ENCODE results near the gene LRRC26. TPM values are rescaled to one million over a fixed set of nuclear protein-coding genes. Genes with fewer than 3 reads are reported as not detected.

LRRC26 gene
- polyA plus RNA-seq, 1 donor: 12.0 TPM

- whole genome bisulfite sequencing (ENCODE audit: insufficient coverage, low lambda C conversion rate): no CpG with 5 or more reads among the region's 20 CpGs
- DNase-seq: no peak
- H3K9me3 ChIP-seq (ENCODE audit: control insufficient read depth, low read depth, low read length): peaks cover 13% of the 10 kb centered on the region
- no peak overlapping the region for H3K4me3 ChIP-seq (ENCODE audit: low read length)
- no peaks in the 10 kb centered on the region for H3K4me1 ChIP-seq (ENCODE audit: control insufficient read depth, insufficient read depth, low read length)
- H3K36me3 ChIP-seq (ENCODE audit: control insufficient read depth, insufficient read depth, low read length): no peaks in the 10 kb centered on the region
- H3K27ac ChIP-seq (ENCODE audit: low read length): no peak overlapping the region
- H3K27me3 ChIP-seq (ENCODE audit: control insufficient read depth, insufficient read depth, low read length): peaks cover 35% of the 10 kb centered on the region
Measured at GRCh38 chr9:137149942-137150616, 19.8 kb downstream of the LRRC26 start.

- no peaks in the 10 kb centered on the region for H3K36me3 ChIP-seq (ENCODE audit: control insufficient read depth, insufficient read depth, low read length)
- no peaks in the 10 kb centered on the region for H3K4me1 ChIP-seq (ENCODE audit: control insufficient read depth, insufficient read depth, low read length)
- no peak overlapping the region for H3K4me3 ChIP-seq (ENCODE audit: low read length)
- no peak overlapping the region for H3K27ac ChIP-seq (ENCODE audit: low read length)
- H3K27me3 ChIP-seq (ENCODE audit: control insufficient read depth, insufficient read depth, low read length): peaks cover 35% of the 10 kb centered on the region
- DNase-seq: no peak
- WGBS (ENCODE audit: insufficient coverage, low lambda C conversion rate): no CpG with 5 or more reads among the region's 5 CpGs
- peaks cover 13% of the 10 kb centered on the region for H3K9me3 ChIP-seq (ENCODE audit: control insufficient read depth, low read depth, low read length)
Measured at GRCh38 chr9:137149363-137149762, 20.5 kb downstream of the LRRC26 start.

DNA sequence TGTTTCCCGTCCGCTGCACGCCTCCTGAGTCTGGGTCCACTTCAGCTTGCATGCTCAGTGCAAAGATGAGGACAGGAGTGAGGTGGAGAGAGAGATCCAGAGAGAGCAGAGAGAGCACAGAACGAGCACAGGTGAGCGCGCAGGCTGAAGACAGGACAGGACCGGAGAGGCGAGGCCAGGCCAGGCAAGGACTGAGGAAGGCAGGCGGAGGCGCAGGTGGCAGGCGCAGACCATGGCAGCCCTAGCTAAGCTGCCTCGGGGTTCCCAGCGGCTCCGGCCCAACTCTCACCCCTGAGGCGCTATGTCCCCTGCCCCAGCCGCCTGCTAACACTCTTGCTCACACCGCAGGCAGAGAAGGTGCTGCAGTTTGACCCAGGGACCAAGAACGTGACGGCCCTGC is 21.2 kb downstream of the LRRC26 start:
- Histone ChIP-seq H3K36me3 (ENCODE audit: control insufficient read depth, insufficient read depth, low read length) (no peaks in the 10 kb centered on the region), H3K9me3 (ENCODE audit: control insufficient read depth, low read depth, low read length) (peaks cover 13% of the 10 kb centered on the region), H3K4me1 (ENCODE audit: control insufficient read depth, insufficient read depth, low read length) (no peaks in the 10 kb centered on the region), H3K27ac (ENCODE audit: low read length) (no peak overlapping the region), H3K4me3 (ENCODE audit: low read length) (no peak overlapping the region), H3K27me3 (ENCODE audit: control insufficient read depth, insufficient read depth, low read length) (peaks cover 37% of the 10 kb centered on the region)
- WGBS (ENCODE audit: insufficient coverage, low lambda C conversion rate): no CpG with 5 or more reads among the region's 19 CpGs
- DNase-seq: no peak

GRCh38 chr9:137148242-137148641 is 21.6 kb downstream of the LRRC26 start:
- Histone ChIP-seq H3K9me3 (ENCODE audit: control insufficient read depth, low read depth, low read length) (peaks cover 13% of the 10 kb centered on the region), H3K4me3 (ENCODE audit: low read length) (no peak overlapping the region), H3K36me3 (ENCODE audit: control insufficient read depth, insufficient read depth, low read length) (no peaks in the 10 kb centered on the region), H3K27ac (ENCODE audit: low read length) (no peak overlapping the region), H3K27me3 (ENCODE audit: control insufficient read depth, insufficient read depth, low read length) (peaks cover 42% of the 10 kb centered on the region), H3K4me1 (ENCODE audit: control insufficient read depth, insufficient read depth, low read length) (no peaks in the 10 kb centered on the region)
- no CpG with 5 or more reads among the region's 27 CpGs for WGBS (ENCODE audit: insufficient coverage, low lambda C conversion rate)
- DNase-seq: no peak

GRCh38 chr9:137147793-137148160 is 22.1 kb downstream of the LRRC26 start:
- WGBS (ENCODE audit: insufficient coverage, low lambda C conversion rate): no CpG with 5 or more reads among the region's 24 CpGs
- no peaks in the 10 kb centered on the region for H3K4me1 ChIP-seq (ENCODE audit: control insufficient read depth, insufficient read depth, low read length)
- H3K36me3 ChIP-seq (ENCODE audit: control insufficient read depth, insufficient read depth, low read length): no peaks in the 10 kb centered on the region
- peaks cover 46% of the 10 kb centered on the region for H3K27me3 ChIP-seq (ENCODE audit: control insufficient read depth, insufficient read depth, low read length)
- peaks cover 13% of the 10 kb centered on the region for H3K9me3 ChIP-seq (ENCODE audit: control insufficient read depth, low read depth, low read length)
- H3K4me3 ChIP-seq (ENCODE audit: low read length): no peak overlapping the region
- no peak overlapping the region for H3K27ac ChIP-seq (ENCODE audit: low read length)
- no peak for DNase-seq

DNA sequence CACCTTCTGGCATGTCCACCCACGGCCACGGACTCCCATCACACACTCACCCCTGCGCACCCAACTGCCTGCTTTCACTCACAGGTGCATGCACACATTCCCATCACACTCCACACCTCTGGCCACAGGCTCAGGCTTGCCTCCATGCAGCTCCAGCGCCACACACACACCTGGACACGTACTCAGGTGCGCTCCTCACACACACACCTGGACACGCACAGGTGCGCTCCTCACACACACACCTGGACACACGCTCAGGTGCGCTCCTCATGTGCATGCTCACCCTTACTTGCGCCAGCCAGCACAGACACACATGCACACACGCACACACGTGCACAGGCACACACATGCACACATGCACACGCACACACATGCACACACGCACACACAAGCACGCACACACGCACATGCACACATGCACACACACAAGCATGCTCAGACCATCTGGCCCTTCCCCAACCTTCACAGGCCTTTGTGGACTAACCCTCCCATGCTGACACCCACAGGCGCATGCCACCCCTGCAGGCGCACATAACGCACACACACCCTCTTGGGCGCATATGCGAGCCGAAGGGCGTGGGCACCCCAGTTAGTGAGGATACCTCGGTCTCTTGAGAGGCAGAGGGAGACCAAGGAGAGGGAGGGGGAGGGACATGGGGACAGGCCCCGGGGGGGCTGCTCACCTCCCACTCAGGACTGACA is 22.6 kb downstream of the LRRC26 start:
- Histone ChIP-seq H3K36me3 (ENCODE audit: control insufficient read depth, insufficient read depth, low read length) (no peaks in the 10 kb centered on the region), H3K27ac (ENCODE audit: low read length) (no peak overlapping the region), H3K27me3 (ENCODE audit: control insufficient read depth, insufficient read depth, low read length) (peaks cover 52% of the 10 kb centered on the region), H3K4me1 (ENCODE audit: control insufficient read depth, insufficient read depth, low read length) (no peaks in the 10 kb centered on the region), H3K4me3 (ENCODE audit: low read length) (no peak overlapping the region), H3K9me3 (ENCODE audit: control insufficient read depth, low read depth, low read length) (peaks cover 13% of the 10 kb centered on the region)
- WGBS (ENCODE audit: insufficient coverage, low lambda C conversion rate): no CpG with 5 or more reads among the region's 26 CpGs
- DNase-seq: no peak

- DNase-seq: no peak
- WGBS (ENCODE audit: insufficient coverage, low lambda C conversion rate): no CpG with 5 or more reads among the region's 9 CpGs
- peaks cover 59% of the 10 kb centered on the region for H3K27me3 ChIP-seq (ENCODE audit: control insufficient read depth, insufficient read depth, low read length)
Measured at GRCh38 chr9:137146527-137146918, 23.3 kb downstream of the LRRC26 start.

GRCh38 chr9:137145731-137146526 is 23.9 kb downstream of the LRRC26 start:
- H3K4me1 ChIP-seq (ENCODE audit: control insufficient read depth, insufficient read depth, low read length): no peaks in the 10 kb centered on the region
- H3K36me3 ChIP-seq (ENCODE audit: control insufficient read depth, insufficient read depth, low read length): no peaks in the 10 kb centered on the region
- peaks cover 65% of the 10 kb centered on the region for H3K27me3 ChIP-seq (ENCODE audit: control insufficient read depth, insufficient read depth, low read length)
- no CpG with 5 or more reads among the region's 49 CpGs for WGBS (ENCODE audit: insufficient coverage, low lambda C conversion rate)
- no peak overlapping the region for H3K27ac ChIP-seq (ENCODE audit: low read length)
- peaks cover 9% of the 10 kb centered on the region for H3K9me3 ChIP-seq (ENCODE audit: control insufficient read depth, low read depth, low read length)
- no peak overlapping the region for H3K4me3 ChIP-seq (ENCODE audit: low read length)
- no peak for DNase-seq

More at GRCh38 chr9:137146527-137146918, 23.3 kb downstream of the LRRC26 start:
- H3K27ac ChIP-seq (ENCODE audit: low read length): no peak overlapping the region
- peaks cover 13% of the 10 kb centered on the region for H3K9me3 ChIP-seq (ENCODE audit: control insufficient read depth, low read depth, low read length)
- H3K4me1 ChIP-seq (ENCODE audit: control insufficient read depth, insufficient read depth, low read length): no peaks in the 10 kb centered on the region
- no peak overlapping the region for H3K4me3 ChIP-seq (ENCODE audit: low read length)
- no peaks in the 10 kb centered on the region for H3K36me3 ChIP-seq (ENCODE audit: control insufficient read depth, insufficient read depth, low read length)

GRCh38 chr9:137143459-137143858 is 26.4 kb downstream of the LRRC26 start:
- Histone ChIP-seq H3K4me3 (ENCODE audit: low read length) (no peak overlapping the region), H3K27me3 (ENCODE audit: control insufficient read depth, insufficient read depth, low read length) (peaks cover 74% of the 10 kb centered on the region), H3K4me1 (ENCODE audit: control insufficient read depth, insufficient read depth, low read length) (peaks cover 4% of the 10 kb centered on the region), H3K27ac (ENCODE audit: low read length) (no peak overlapping the region), H3K36me3 (ENCODE audit: control insufficient read depth, insufficient read depth, low read length) (no peaks in the 10 kb centered on the region), H3K9me3 (ENCODE audit: control insufficient read depth, low read depth, low read length) (peaks cover 3% of the 10 kb centered on the region)
- DNase-seq: no peak
- WGBS (ENCODE audit: insufficient coverage, low lambda C conversion rate): no CpG with 5 or more reads among the region's 4 CpGs
